LNCAP (cell line): ENCODE measurements around the gene DAP.

Experiments used
- CTCF ChIP-seq: fragments of 450-650 bp; IDR thresholded peaks from 2 replicates; pipeline ENCODE4 v1.5.1; 2017; ENCODE audit warnings: mild to moderate bottlenecking

DAP gene

GRCh38 chr5:10644192-10644591 is 116.8 kb downstream of the DAP start:
- no peak for TF ChIP-seq CTCF

GRCh38 chr5:10642367-10642766 is 118.7 kb downstream of the DAP start:
- TF ChIP-seq CTCF = no peak

- TF ChIP-seq CTCF = no peak
Measured at GRCh38 chr5:10639846-10640368, 121.1 kb downstream of the DAP start.

GRCh38 chr5:10637944-10638343 is 123.1 kb downstream of the DAP start:
- no peak for TF ChIP-seq CTCF

GRCh38 chr5:10636363-10637142 is 124.5 kb downstream of the DAP start:
- TF ChIP-seq CTCF = no peak

GRCh38 chr5:10635867-10636350 is 125.1 kb downstream of the DAP start:
- TF ChIP-seq CTCF = no peak

GRCh38 chr5:10635257-10635866 is 125.7 kb downstream of the DAP start:
- no peak for TF ChIP-seq CTCF
